ENCODE results near the gene COBL. TPM values are rescaled to one million over a fixed set of nuclear protein-coding genes. Genes with fewer than 3 reads are reported as not detected.

Gene COBL
- total RNA-seq, 3 donors from 2014 or later, result 2.2 to 37.3 (median 16.1) TPM

DNA sequence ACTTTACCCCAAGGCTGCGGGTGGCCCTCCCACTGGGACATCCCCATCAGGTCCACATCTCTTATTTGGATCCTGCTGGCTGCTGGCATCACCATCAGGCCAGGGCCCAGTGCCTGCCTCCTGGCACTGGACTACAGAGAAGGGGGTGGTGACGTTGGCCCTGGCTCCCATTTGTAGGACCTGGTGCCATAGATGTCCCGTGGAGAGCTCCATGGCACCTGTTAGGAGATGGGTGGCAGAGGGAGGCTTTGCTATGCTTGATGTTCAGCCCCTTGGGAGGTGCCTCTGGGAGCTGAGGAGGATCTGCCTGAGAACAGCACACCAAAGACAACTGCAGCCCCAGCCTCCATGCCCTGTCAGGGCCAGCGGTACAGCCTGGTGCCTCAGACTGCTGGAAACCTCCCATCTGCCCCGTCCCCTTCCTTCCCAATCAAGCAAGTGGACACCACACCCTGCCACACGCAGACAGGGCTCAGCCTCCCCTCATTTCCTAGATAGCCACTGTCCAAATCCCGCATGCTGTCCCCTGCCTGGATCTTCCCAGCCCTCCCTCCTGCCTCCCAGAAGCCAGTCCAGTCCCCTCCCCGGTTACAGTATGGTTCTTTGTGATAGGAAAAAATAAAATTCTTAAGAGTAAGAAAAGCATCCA lies 303.9 kb downstream of the COBL start:
- H3K27ac ChIP-seq, result no peak overlapping the region
- DNase-seq (ENCODE audit: low spot score in 2 of 2), result no peak
- no peak overlapping the region for H3K4me3 ChIP-seq
- H3K27me3 ChIP-seq, result no peaks in the 10 kb centered on the region
- TF ChIP-seq POLR2A (IDR thresholded peaks at IDR 0.05) (no peak), POLR2AphosphoS5 (IDR thresholded peaks at IDR 0.05) (no peak)
- TF ChIP-seq, protein P1, sequence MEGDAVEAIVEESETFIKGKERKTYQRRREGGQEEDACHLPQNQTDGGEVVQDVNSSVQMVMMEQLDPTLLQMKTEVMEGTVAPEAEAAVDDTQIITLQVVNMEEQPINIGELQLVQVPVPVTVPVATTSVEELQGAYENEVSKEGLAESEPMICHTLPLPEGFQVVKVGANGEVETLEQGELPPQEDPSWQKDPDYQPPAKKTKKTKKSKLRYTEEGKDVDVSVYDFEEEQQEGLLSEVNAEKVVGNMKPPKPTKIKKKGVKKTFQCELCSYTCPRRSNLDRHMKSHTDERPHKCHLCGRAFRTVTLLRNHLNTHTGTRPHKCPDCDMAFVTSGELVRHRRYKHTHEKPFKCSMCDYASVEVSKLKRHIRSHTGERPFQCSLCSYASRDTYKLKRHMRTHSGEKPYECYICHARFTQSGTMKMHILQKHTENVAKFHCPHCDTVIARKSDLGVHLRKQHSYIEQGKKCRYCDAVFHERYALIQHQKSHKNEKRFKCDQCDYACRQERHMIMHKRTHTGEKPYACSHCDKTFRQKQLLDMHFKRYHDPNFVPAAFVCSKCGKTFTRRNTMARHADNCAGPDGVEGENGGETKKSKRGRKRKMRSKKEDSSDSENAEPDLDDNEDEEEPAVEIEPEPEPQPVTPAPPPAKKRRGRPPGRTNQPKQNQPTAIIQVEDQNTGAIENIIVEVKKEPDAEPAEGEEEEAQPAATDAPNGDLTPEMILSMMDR (IDR thresholded peaks at IDR 0.05), result no peak
- no peaks in the 10 kb centered on the region for H3K9me3 ChIP-seq
- H3K36me3 ChIP-seq, result no peaks in the 10 kb centered on the region
- intact Hi-C loops (cut with DNase I; ENCODE audit: low total_unique reads), result no loop called here
- no peaks in the 10 kb centered on the region for H3K4me1 ChIP-seq

DNA sequence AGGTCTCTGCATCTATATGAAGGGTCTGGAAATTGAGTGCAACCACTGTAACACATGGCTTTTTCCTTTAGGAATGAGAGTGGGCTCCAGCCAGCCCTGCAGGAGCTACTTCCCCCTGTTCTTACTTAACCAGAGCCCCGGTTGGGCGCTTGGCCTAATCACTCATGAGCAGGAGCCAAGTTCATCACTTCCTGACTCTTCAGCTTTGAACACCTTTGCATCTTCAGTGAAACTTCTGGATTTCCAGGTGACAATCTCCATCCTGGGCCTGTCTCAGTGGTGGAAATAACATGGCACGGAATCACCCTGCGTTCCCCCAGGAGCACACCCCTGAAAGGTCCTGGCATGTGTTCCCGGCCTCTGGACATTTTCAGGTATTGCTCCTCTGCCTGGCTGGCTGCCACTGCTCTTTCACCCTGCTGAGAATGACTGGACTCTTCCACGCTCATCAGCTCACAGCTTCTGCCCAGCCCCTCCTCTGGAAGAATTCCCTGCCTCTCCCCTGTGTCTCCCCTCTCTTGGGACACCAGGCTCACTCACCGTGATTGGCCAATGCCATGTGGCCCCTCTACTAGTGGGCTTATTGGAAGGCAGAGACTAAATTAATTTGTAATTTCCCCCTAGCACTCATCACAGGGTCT lies 304.8 kb downstream of the COBL start:
- Histone ChIP-seq H3K4me3 (no peak overlapping the region), H3K4me1 (no peaks in the 10 kb centered on the region), H3K36me3 (no peaks in the 10 kb centered on the region), H3K9me3 (no peaks in the 10 kb centered on the region), H3K27me3 (no peaks in the 10 kb centered on the region), H3K27ac (no peak overlapping the region)
- intact Hi-C loops (cut with DNase I; ENCODE audit: low total_unique reads), result no loop called here
- no peak for DNase-seq (ENCODE audit: low spot score in 2 of 2)
- TF ChIP-seq, protein P1 (IDR thresholded peaks at IDR 0.05), result no peak
- no peak for TF ChIP-seq POLR2A (IDR thresholded peaks at IDR 0.05)

DNA sequence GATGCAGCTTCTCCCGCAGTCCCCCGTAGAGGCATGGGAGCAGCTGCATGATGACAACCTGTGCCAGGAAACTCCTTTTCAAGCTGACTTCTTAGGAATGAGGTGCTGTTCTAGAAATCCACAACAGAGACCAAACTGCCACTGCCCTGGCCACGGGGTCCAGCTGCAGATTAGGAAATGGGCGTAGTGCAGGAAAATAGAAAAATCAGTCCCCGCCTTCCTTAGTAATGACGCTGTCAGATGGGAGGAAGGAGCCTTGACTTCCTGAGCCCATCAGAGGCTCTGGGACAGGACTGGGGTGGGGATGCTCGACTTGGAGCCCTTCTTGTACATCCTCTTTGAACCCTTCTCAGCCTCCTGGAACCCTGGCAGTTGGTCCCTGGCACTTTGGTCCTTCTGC lies 306.1 kb downstream of the COBL start:
- Histone ChIP-seq H3K9me3 (no peaks in the 10 kb centered on the region), H3K4me1 (no peaks in the 10 kb centered on the region), H3K27ac (no peak overlapping the region), H3K27me3 (no peaks in the 10 kb centered on the region), H3K36me3 (no peaks in the 10 kb centered on the region), H3K4me3 (no peak overlapping the region)
- TF ChIP-seq POLR2AphosphoS5 (IDR thresholded peaks at IDR 0.05) (no peak), POLR2A (IDR thresholded peaks at IDR 0.05) (no peak)
- TF ChIP-seq, protein P1 (IDR thresholded peaks at IDR 0.05), result no peak
- DNase-seq (ENCODE audit: low spot score in 2 of 2), result no peak
- intact Hi-C loops (cut with DNase I; ENCODE audit: low total_unique reads), result no loop called here

DNA sequence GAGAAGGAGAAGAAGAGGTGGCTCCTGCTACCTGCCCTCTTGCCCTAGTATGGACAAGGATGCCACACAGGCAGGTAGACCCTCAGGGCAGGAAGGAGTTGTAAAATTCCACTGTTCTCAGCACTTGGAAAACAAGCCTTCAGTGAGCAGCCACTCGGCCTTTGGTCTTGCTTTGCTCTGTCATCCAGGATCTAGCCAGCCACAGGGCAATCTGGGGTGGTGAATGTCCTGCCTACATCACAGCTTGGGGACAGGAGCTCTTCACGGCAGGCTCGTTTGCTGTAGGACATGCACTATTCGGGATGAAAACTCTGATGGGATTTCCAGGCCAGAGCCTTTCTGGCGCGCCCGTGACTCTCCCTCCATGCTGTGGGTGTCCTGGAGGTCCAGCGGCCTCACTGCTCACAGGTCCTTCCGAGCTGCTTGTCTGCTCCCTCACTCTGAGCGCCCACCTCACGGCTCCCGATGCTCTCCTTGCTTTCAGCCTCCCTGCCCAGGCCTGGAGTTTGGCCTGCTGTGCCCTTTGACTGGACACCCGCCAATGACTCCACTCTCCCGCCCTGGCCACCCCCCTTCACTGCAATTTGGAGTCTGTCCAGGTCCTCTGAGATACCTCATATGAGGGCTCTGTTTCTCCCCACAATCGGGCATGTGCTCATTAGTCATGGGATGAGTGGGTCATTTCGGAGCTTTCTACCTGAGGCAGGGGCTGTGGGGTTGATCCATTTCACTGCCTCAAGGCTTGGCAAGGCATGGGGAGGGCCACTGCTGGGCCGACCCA lies 306.7 kb downstream of the COBL start:
- intact Hi-C loops (cut with DNase I; ENCODE audit: low total_unique reads), result no loop called here
- DNase-seq (ENCODE audit: low spot score in 2 of 2), result no peak
- H3K4me3 ChIP-seq, result no peak overlapping the region

More for the DNA sequence above, 306.7 kb downstream of the COBL start:
- Histone ChIP-seq H3K27ac (peak overlapping the region; percentile 4 to 33), H3K27me3 (no peaks in the 10 kb centered on the region), H3K4me1 (no peaks in the 10 kb centered on the region), H3K9me3 (no peaks in the 10 kb centered on the region), H3K36me3 (no peaks in the 10 kb centered on the region)
- TF ChIP-seq POLR2AphosphoS5 (IDR thresholded peaks at IDR 0.05) (no peak), POLR2A (IDR thresholded peaks at IDR 0.05) (no peak)
- TF ChIP-seq, protein P1 (IDR thresholded peaks at IDR 0.05), result no peak
